Testis (tissue), 3 donors: ENCODE results near the gene ZNF620. TPM values are rescaled to one million over a fixed set of nuclear protein-coding genes. Genes with fewer than 3 reads are reported as not detected.

Experiments used
- DNase-seq: peaks from one replicate; pipeline ENCODE4 v3.0.0-alpha.2; 2019
- H3K27ac ChIP-seq, 2 donors: fragments of 200-600 bp; sonication (generic); one replicate each; pipeline ENCODE4 v1.5.1; 2019
- H3K27me3 ChIP-seq: fragments of 200-600 bp; sonication (generic); one replicate; pipeline ENCODE4 v1.5.1; 2019
- H3K36me3 ChIP-seq: fragments of 200-600 bp; sonication (generic); one replicate; pipeline ENCODE4 v1.5.1; 2017; ENCODE audit warnings: low read depth; ENCODE audit errors: missing control alignments
- H3K4me1 ChIP-seq: fragments of 200-600 bp; sonication (generic); one replicate; pipeline ENCODE4 v1.5.1; 2019
- H3K4me3 ChIP-seq, 2 donors: fragments of 200-600 bp; sonication (generic); one replicate each; pipeline ENCODE4 v1.5.1; 2017 to 2019
- H3K9me3 ChIP-seq: fragments of 200-600 bp; sonication (generic); one replicate; pipeline ENCODE4 v1.5.1; 2017
- CTCF ChIP-seq, 3 experiments: fragments of 450-650 bp in 2 of 3; fragments of 200-600 bp in 1 of 3; sonication (generic) in 1 of 3; IDR thresholded peaks; one replicate each; pipeline ENCODE4 v1.5.1; 2016 to 2019; ENCODE audit warnings: antibody characterized with exemption in 3 of 3, mild to moderate bottlenecking in 2 of 3, moderate library complexity in 1 of 3
- POLR2A ChIP-seq: fragments of 450-650 bp; IDR thresholded peaks from one replicate; pipeline ENCODE4 v1.6.1; 2017; ENCODE audit warnings: antibody characterized with exemption, mild to moderate bottlenecking, moderate library complexity
- WGBS, 2 donors: methylation state at CpG; one replicate each; pipeline ENCODE4 v1.1.5; 2018; 5-methylcytosine and 5-hydroxymethylcytosine counted together
- intact Hi-C: fragments of 100-400 bp; cut with DNase I; formaldehyde crosslinking; loops from one replicate; pipeline ENCODE4 v1.15.1; 2023; ENCODE audit warnings: low total_unique reads
- polyA plus RNA-seq: library from polyadenylated mRNA; stranded (reverse); fragments of 350-450 nt; fragmentation: Illumina TruSeq; extraction: RNeasy Lipid Tissue Mini Kit (QIAGEN cat#74804); gene quantifications from one replicate; pipeline ENCODE4 v1.2.3, GENCODE V29; 2014; ENCODE audit warnings: low read depth, low replicate concordance; ENCODE audit not compliant: insufficient read depth
- total RNA-seq, 2 donors: library from RNA; depleted of rRNA; stranded (reverse); fragments of >200 nt; gene quantifications; one replicate each; pipeline ENCODE4 v1.2.3, GENCODE V29; 2016

ZNF620 gene
- total and polyA plus RNA-seq, 3 donors from 2014 or later, result 1.6 to 4.2 (median 3.7) TPM

- no peak overlapping the region for H3K4me3 ChIP-seq
These were observed 5.9 kb upstream of the ZNF620 start for GRCh38 chr3:40499952-40500351.

GRCh38 chr3:40502034-40502433, 3.8 kb upstream of the ZNF620 start:
- DNase-seq, result no peak
- TF ChIP-seq POLR2A (no peak), CTCF (IDR thresholded peaks at IDR 0.05) (no peak)
- Histone ChIP-seq H3K27ac (no peak overlapping the region), H3K27me3 (no peaks in the 10 kb centered on the region), H3K36me3 (no peaks in the 10 kb centered on the region), H3K9me3 (no peaks in the 10 kb centered on the region), H3K4me1 (peaks cover 13% of the 10 kb centered on the region), H3K4me3 (no peak overlapping the region)
- WGBS, 2 donors, result 83 to 97% methylated on average over 2 of the region's 2 CpGs
- intact Hi-C loops, result no loop called here

More at GRCh38 chr3:40499952-40500351, 5.9 kb upstream of the ZNF620 start:
- H3K27me3 ChIP-seq, result no peaks in the 10 kb centered on the region
- no peaks in the 10 kb centered on the region for H3K9me3 ChIP-seq
- H3K36me3 ChIP-seq, result no peaks in the 10 kb centered on the region
- TF ChIP-seq POLR2A (no peak), CTCF (IDR thresholded peaks at IDR 0.05) (no peak)
- DNase-seq, result no peak
- H3K27ac ChIP-seq, result no peak overlapping the region
- 95 to 100% methylated on average over 1 of the region's 1 CpG for WGBS, 2 donors
- H3K4me1 ChIP-seq, result peaks cover 5% of the 10 kb centered on the region
- intact Hi-C loops, result no loop called here

- H3K4me3 ChIP-seq, result peak overlapping the region in 1 of 2 donors; percentile 71
- DNase-seq, result no peak
- H3K9me3 ChIP-seq, result no peaks in the 10 kb centered on the region
- no peaks in the 10 kb centered on the region for H3K36me3 ChIP-seq
- TF ChIP-seq CTCF (IDR thresholded peaks at IDR 0.05), result no peak
- TF ChIP-seq POLR2A, result no peak
- peaks cover 13% of the 10 kb centered on the region for H3K4me1 ChIP-seq
- H3K27ac ChIP-seq, result peak overlapping the region in 1 of 2 donors; percentile 43
- no peaks in the 10 kb centered on the region for H3K27me3 ChIP-seq
- intact Hi-C loops, result no loop called here
- WGBS, 2 donors, result 38 to 55% methylated on average over 5 of the region's 5 CpGs
These were observed 1.0 kb upstream of the ZNF620 start for GRCh38 chr3:40504636-40505430.

- TF ChIP-seq POLR2A (no peak), CTCF (IDR thresholded peaks at IDR 0.05) (no peak)
- H3K4me3 ChIP-seq, result no peak overlapping the region
- DNase-seq, result no peak
- H3K27ac ChIP-seq, result no peak overlapping the region
- H3K9me3 ChIP-seq, result no peaks in the 10 kb centered on the region
- no peaks in the 10 kb centered on the region for H3K36me3 ChIP-seq
- WGBS, 2 donors, result 100% methylated on average over 1 of the region's 1 CpG
- intact Hi-C loops, result no loop called here
- H3K4me1 ChIP-seq, result peaks cover 3% of the 10 kb centered on the region
- no peaks in the 10 kb centered on the region for H3K27me3 ChIP-seq
These were observed 5.3 kb downstream of the ZNF620 start for GRCh38 chr3:40511031-40511718.
